ENCODE data around the gene GALT. TPM values are rescaled to one million over a fixed set of nuclear protein-coding genes. Genes with fewer than 3 reads are reported as not detected.

GALT gene
- polyA plus RNA-seq, 2 donors = 16.6 to 27.3 TPM

- Histone ChIP-seq H3K27me3 (ENCODE audit: control insufficient read depth in 1 of 2, insufficient read depth in 2 of 2, low read length in 2 of 2) (no peaks in the 10 kb centered on the region), H3K9me3 (ENCODE audit: control insufficient read depth in 2 of 2, insufficient read depth in 1 of 2, low read depth in 1 of 2, low read length in 1 of 2) (peaks cover 0 to 2% of the 10 kb centered on the region in 2 donors), H3K36me3 (ENCODE audit: control insufficient read depth in 2 of 2, insufficient read depth in 2 of 2, low read length in 1 of 2) (peaks cover 4 to 15% of the 10 kb centered on the region in 2 donors), H3K4me1 (ENCODE audit: control insufficient read depth in 2 of 2, insufficient read depth in 2 of 2, low read length in 1 of 2) (peaks cover 0 to 10% of the 10 kb centered on the region in 2 donors), H3K27ac (ENCODE audit: low read depth in 2 of 2, low read length in 1 of 2) (peak overlapping the region; percentile 88 to 89), H3K4me3 (ENCODE audit: low read depth in 1 of 2, low read length in 2 of 2) (peak overlapping the region; percentile 78 to 81)
- WGBS, 2 donors = 53 to 60% methylated on average over 10 of the region's 10 CpGs
These were observed 35.1 kb upstream of the GALT start for GRCh38 chr9:34611251-34611810.

- 0 to 1% methylated on average over 74 to 77 of the region's 77 CpGs for WGBS, 2 donors
- peaks cover 0 to 2% of the 10 kb centered on the region in 2 donors for H3K9me3 ChIP-seq (ENCODE audit: control insufficient read depth in 2 of 2, insufficient read depth in 1 of 2, low read depth in 1 of 2, low read length in 1 of 2)
- peak within 1 kb of the TSS; percentile 88 to 92 for H3K27ac ChIP-seq (ENCODE audit: low read depth in 2 of 2, low read length in 1 of 2)
- peaks cover 4 to 22% of the 10 kb centered on the region in 2 donors for H3K36me3 ChIP-seq (ENCODE audit: control insufficient read depth in 2 of 2, insufficient read depth in 2 of 2, low read length in 1 of 2)
- H3K4me1 ChIP-seq (ENCODE audit: control insufficient read depth in 2 of 2, insufficient read depth in 2 of 2, low read length in 1 of 2) = peaks cover 0 to 10% of the 10 kb centered on the region in 2 donors
- no peaks in the 10 kb centered on the region for H3K27me3 ChIP-seq (ENCODE audit: control insufficient read depth in 1 of 2, insufficient read depth in 2 of 2, low read length in 2 of 2)
- H3K4me3 ChIP-seq (ENCODE audit: low read depth in 1 of 2, low read length in 2 of 2) = peak within 1 kb of the TSS; percentile 78 to 81
These were observed 34.4 kb upstream of the GALT start, which contains the start of gene RPP25L for GRCh38 chr9:34611811-34612787. Gene RPP25L, minus strand, starts transcription at chr9:34612097. Its CDS starts 801 bp downstream, at chr9:34611296.

- peaks cover 0 to 10% of the 10 kb centered on the region in 2 donors for H3K4me1 ChIP-seq (ENCODE audit: control insufficient read depth in 2 of 2, insufficient read depth in 2 of 2, low read length in 1 of 2)
- peak overlapping the region in 1 of 2 donors; percentile 78 for H3K4me3 ChIP-seq (ENCODE audit: low read depth in 1 of 2, low read length in 2 of 2)
- H3K27me3 ChIP-seq (ENCODE audit: control insufficient read depth in 1 of 2, insufficient read depth in 2 of 2, low read length in 2 of 2) = no peaks in the 10 kb centered on the region
- H3K36me3 ChIP-seq (ENCODE audit: control insufficient read depth in 2 of 2, insufficient read depth in 2 of 2, low read length in 1 of 2) = peaks cover 5 to 28% of the 10 kb centered on the region in 2 donors
- peak overlapping the region; percentile 88 to 92 for H3K27ac ChIP-seq (ENCODE audit: low read depth in 2 of 2, low read length in 1 of 2)
- no peaks in the 10 kb centered on the region for H3K9me3 ChIP-seq (ENCODE audit: control insufficient read depth in 2 of 2, insufficient read depth in 1 of 2, low read depth in 1 of 2, low read length in 1 of 2)
- 1 to 2% methylated on average over 14 to 15 of the region's 15 CpGs for WGBS, 2 donors
These were observed 33.6 kb upstream of the GALT start for GRCh38 chr9:34612788-34613390.

- H3K27me3 ChIP-seq (ENCODE audit: control insufficient read depth in 1 of 2, insufficient read depth in 2 of 2, low read length in 2 of 2) = no peaks in the 10 kb centered on the region
- no peak overlapping the region for H3K4me3 ChIP-seq (ENCODE audit: low read depth in 1 of 2, low read length in 2 of 2)
- peaks cover 0 to 13% of the 10 kb centered on the region in 2 donors for H3K4me1 ChIP-seq (ENCODE audit: control insufficient read depth in 2 of 2, insufficient read depth in 2 of 2, low read length in 1 of 2)
- WGBS, 2 donors = 86 to 87% methylated on average over 2 of the region's 2 CpGs
- H3K9me3 ChIP-seq (ENCODE audit: control insufficient read depth in 2 of 2, insufficient read depth in 1 of 2, low read depth in 1 of 2, low read length in 1 of 2) = no peaks in the 10 kb centered on the region
- H3K27ac ChIP-seq (ENCODE audit: low read depth in 2 of 2, low read length in 1 of 2) = no peak overlapping the region
- H3K36me3 ChIP-seq (ENCODE audit: control insufficient read depth in 2 of 2, insufficient read depth in 2 of 2, low read length in 1 of 2) = peaks cover 10 to 34% of the 10 kb centered on the region in 2 donors
These were observed 31.3 kb upstream of the GALT start for GRCh38 chr9:34615132-34615531.

GRCh38 chr9:34620061-34620994, 26.1 kb upstream of the GALT start, which contains the start of gene DCTN3:
Gene DCTN3, minus strand, starts transcription at chr9:34620495. Its CDS starts 31 bp downstream, at chr9:34620464.
- peaks cover 7 to 11% of the 10 kb centered on the region in 2 donors for H3K4me1 ChIP-seq (ENCODE audit: control insufficient read depth in 2 of 2, insufficient read depth in 2 of 2, low read length in 1 of 2)
- H3K27ac ChIP-seq (ENCODE audit: low read depth in 2 of 2, low read length in 1 of 2) = peak within 1 kb of the TSS; percentile 44 to 74
- peaks cover 0 to 4% of the 10 kb centered on the region in 2 donors for H3K27me3 ChIP-seq (ENCODE audit: control insufficient read depth in 1 of 2, insufficient read depth in 2 of 2, low read length in 2 of 2)
- H3K9me3 ChIP-seq (ENCODE audit: control insufficient read depth in 2 of 2, insufficient read depth in 1 of 2, low read depth in 1 of 2, low read length in 1 of 2) = no peaks in the 10 kb centered on the region
- H3K36me3 ChIP-seq (ENCODE audit: control insufficient read depth in 2 of 2, insufficient read depth in 2 of 2, low read length in 1 of 2) = peaks cover 10 to 23% of the 10 kb centered on the region in 2 donors
- WGBS, 2 donors = 5% methylated on average over 43 of the region's 43 CpGs
- peak within 1 kb of the TSS; percentile 82 to 98 for H3K4me3 ChIP-seq (ENCODE audit: low read depth in 1 of 2, low read length in 2 of 2)

- 19 to 35% methylated on average over 63 of the region's 63 CpGs for WGBS, 2 donors
- Histone ChIP-seq H3K4me1 (ENCODE audit: control insufficient read depth in 2 of 2, insufficient read depth in 2 of 2, low read length in 1 of 2) (peaks cover 8 to 14% of the 10 kb centered on the region in 2 donors), H3K27me3 (ENCODE audit: control insufficient read depth in 1 of 2, insufficient read depth in 2 of 2, low read length in 2 of 2) (peaks cover 0 to 18% of the 10 kb centered on the region in 2 donors), H3K36me3 (ENCODE audit: control insufficient read depth in 2 of 2, insufficient read depth in 2 of 2, low read length in 1 of 2) (no peaks in the 10 kb centered on the region), H3K27ac (ENCODE audit: low read depth in 2 of 2, low read length in 1 of 2) (no peak overlapping the region), H3K9me3 (ENCODE audit: control insufficient read depth in 2 of 2, insufficient read depth in 1 of 2, low read depth in 1 of 2, low read length in 1 of 2) (no peaks in the 10 kb centered on the region), H3K4me3 (ENCODE audit: low read depth in 1 of 2, low read length in 2 of 2) (no peak overlapping the region)
These were observed 22.9 kb upstream of the GALT start for GRCh38 chr9:34623374-34624235.

GRCh38 chr9:34624475-34625185, 21.8 kb upstream of the GALT start:
- no peak overlapping the region for H3K27ac ChIP-seq (ENCODE audit: low read depth in 2 of 2, low read length in 1 of 2)
- no peaks in the 10 kb centered on the region for H3K9me3 ChIP-seq (ENCODE audit: control insufficient read depth in 2 of 2, insufficient read depth in 1 of 2, low read depth in 1 of 2, low read length in 1 of 2)
- no peak overlapping the region for H3K4me3 ChIP-seq (ENCODE audit: low read depth in 1 of 2, low read length in 2 of 2)
- H3K36me3 ChIP-seq (ENCODE audit: control insufficient read depth in 2 of 2, insufficient read depth in 2 of 2, low read length in 1 of 2) = no peaks in the 10 kb centered on the region
- H3K4me1 ChIP-seq (ENCODE audit: control insufficient read depth in 2 of 2, insufficient read depth in 2 of 2, low read length in 1 of 2) = peaks cover 9 to 18% of the 10 kb centered on the region in 2 donors
- H3K27me3 ChIP-seq (ENCODE audit: control insufficient read depth in 1 of 2, insufficient read depth in 2 of 2, low read length in 2 of 2) = peaks cover 0 to 23% of the 10 kb centered on the region in 2 donors
- WGBS, 2 donors = 32 to 44% methylated on average over 38 to 39 of the region's 39 CpGs

GRCh38 chr9:34625186-34625486, 21.3 kb upstream of the GALT start:
- Histone ChIP-seq H3K9me3 (ENCODE audit: control insufficient read depth in 2 of 2, insufficient read depth in 1 of 2, low read depth in 1 of 2, low read length in 1 of 2) (no peaks in the 10 kb centered on the region), H3K27me3 (ENCODE audit: control insufficient read depth in 1 of 2, insufficient read depth in 2 of 2, low read length in 2 of 2) (peaks cover 0 to 23% of the 10 kb centered on the region in 2 donors), H3K4me3 (ENCODE audit: low read depth in 1 of 2, low read length in 2 of 2) (no peak overlapping the region), H3K4me1 (ENCODE audit: control insufficient read depth in 2 of 2, insufficient read depth in 2 of 2, low read length in 1 of 2) (peaks cover 9 to 16% of the 10 kb centered on the region in 2 donors), H3K27ac (ENCODE audit: low read depth in 2 of 2, low read length in 1 of 2) (no peak overlapping the region), H3K36me3 (ENCODE audit: control insufficient read depth in 2 of 2, insufficient read depth in 2 of 2, low read length in 1 of 2) (no peaks in the 10 kb centered on the region)
- 79 to 86% methylated on average over 3 of the region's 3 CpGs for WGBS, 2 donors

Measured in esophagus (tissue), 2 donors.